ENCODE data around the gene ITIH3. TPM values are rescaled to one million over a fixed set of nuclear protein-coding genes. Genes with fewer than 3 reads are reported as not detected.

ITIH3 gene
- total RNA-seq, 1 donor from 2014 or later: 0.16 TPM

DNA sequence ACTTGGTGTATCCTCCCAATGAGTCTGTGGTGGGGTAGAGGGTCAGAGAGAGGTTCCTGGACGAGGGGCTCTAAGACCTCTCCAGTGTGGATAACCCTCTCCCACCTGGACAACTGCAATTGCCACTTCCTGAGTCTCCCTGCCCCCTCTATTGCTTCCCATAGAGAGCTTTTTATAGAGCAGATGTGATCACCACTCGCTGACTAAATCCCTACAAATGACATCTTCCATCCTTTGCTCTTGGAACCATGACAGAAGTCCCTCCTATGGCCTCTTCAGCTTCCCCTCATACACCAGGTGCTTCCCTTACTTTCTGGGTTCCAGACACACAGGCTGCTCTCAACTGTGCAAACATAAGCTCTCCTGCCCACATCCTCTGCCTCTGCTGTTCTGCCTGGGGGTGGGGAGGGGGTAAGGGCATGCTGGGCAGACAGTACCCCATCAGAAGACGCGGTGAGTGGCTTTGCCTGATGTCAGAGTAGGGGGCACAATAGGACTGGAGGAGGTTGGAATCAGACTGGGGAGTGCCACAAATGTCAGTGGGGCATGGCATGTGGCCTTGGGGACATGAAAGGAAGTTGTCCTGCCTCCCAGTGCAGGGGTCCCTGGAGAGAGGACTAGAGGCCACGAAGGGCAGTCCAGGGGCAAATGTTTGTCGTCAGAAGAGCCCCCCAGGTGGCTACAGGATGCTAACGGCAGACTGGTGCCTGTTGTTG is 15.2 kb downstream of the ITIH3 start:
- H3K9me3 Mint-ChIP-seq (ENCODE audit: unreplicated experiment): peaks cover 4% of the 10 kb centered on the region
- Histone ChIP-seq H2AFZ (ENCODE audit: low read depth, low read length) (no peak overlapping the region), H3K9ac (ENCODE audit: low read length) (no peak overlapping the region), H3K27me3 (ENCODE audit: insufficient read depth, low read length) (no peaks in the 10 kb centered on the region), H3K79me2 (ENCODE audit: insufficient read depth, low read length) (no peaks in the 10 kb centered on the region), H3K36me3 (ENCODE audit: insufficient read depth, low read length) (no peaks in the 10 kb centered on the region), H4K20me1 (ENCODE audit: insufficient read depth, low read length) (no peaks in the 10 kb centered on the region), H3K9me3 (ENCODE audit: insufficient read depth, low read depth, low read length) (no peaks in the 10 kb centered on the region), H3K4me1 (ENCODE audit: insufficient read depth, low read length) (no peaks in the 10 kb centered on the region), H3K4me2 (ENCODE audit: low read length) (no peak overlapping the region), H3K27ac (ENCODE audit: low read depth, low read length) (no peak overlapping the region), H3K4me3 (ENCODE audit: insufficient read depth, low read depth, low read length) (no peak overlapping the region)
- peaks cover 36% of the 10 kb centered on the region for H3K27me3 Mint-ChIP-seq (ENCODE audit: low read depth, unreplicated experiment)
- DNase-seq (ENCODE audit: low read depth) (no peak), FAIRE-seq (no peak)
- no peak overlapping the region for H3K4me3 Mint-ChIP-seq (ENCODE audit: unreplicated experiment)
- no peaks in the 10 kb centered on the region for H3K36me3 Mint-ChIP-seq (ENCODE audit: low read depth, unreplicated experiment)
- H3K27ac Mint-ChIP-seq (ENCODE audit: unreplicated experiment): no peak overlapping the region
- no peaks in the 10 kb centered on the region for H3K4me1 Mint-ChIP-seq (ENCODE audit: low read depth, unreplicated experiment)
- no peak for TF ChIP-seq EZH2 (IDR thresholded peaks at IDR 0.05; ENCODE audit: insufficient read depth, low read length)
- TF ChIP-seq, protein P1, sequence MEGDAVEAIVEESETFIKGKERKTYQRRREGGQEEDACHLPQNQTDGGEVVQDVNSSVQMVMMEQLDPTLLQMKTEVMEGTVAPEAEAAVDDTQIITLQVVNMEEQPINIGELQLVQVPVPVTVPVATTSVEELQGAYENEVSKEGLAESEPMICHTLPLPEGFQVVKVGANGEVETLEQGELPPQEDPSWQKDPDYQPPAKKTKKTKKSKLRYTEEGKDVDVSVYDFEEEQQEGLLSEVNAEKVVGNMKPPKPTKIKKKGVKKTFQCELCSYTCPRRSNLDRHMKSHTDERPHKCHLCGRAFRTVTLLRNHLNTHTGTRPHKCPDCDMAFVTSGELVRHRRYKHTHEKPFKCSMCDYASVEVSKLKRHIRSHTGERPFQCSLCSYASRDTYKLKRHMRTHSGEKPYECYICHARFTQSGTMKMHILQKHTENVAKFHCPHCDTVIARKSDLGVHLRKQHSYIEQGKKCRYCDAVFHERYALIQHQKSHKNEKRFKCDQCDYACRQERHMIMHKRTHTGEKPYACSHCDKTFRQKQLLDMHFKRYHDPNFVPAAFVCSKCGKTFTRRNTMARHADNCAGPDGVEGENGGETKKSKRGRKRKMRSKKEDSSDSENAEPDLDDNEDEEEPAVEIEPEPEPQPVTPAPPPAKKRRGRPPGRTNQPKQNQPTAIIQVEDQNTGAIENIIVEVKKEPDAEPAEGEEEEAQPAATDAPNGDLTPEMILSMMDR (IDR thresholded peaks at IDR 0.05; ENCODE audit: insufficient read depth, low read depth, low read length): no peak

DNA sequence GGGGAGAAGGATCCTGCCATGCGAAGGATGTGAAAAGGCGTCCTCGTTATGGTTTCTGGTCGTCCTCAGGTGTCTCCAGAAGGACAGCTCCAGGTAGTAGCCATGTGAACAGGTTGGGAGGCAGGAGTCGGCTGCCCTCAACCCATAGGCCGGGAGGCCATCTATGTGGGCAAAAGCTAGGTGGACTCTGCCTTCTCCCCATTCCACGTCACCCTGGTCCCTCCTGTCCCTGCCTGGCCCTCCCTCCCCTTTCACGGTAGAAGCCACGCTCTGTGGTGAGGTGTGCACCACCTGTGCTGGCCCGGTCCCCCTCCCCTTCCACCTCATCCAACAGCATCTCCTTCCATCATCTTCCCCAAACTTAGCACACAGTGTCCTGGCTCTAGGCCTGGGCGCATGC is 16.3 kb downstream of the ITIH3 start:
- H3K9me3 Mint-ChIP-seq (ENCODE audit: unreplicated experiment): peaks cover 4% of the 10 kb centered on the region
- DNase-seq (ENCODE audit: low read depth) (no peak), FAIRE-seq (no peak)
- Histone ChIP-seq H3K9me3 (ENCODE audit: insufficient read depth, low read depth, low read length) (no peaks in the 10 kb centered on the region), H3K9ac (ENCODE audit: low read length) (no peak overlapping the region), H3K27ac (ENCODE audit: low read depth, low read length) (no peak overlapping the region), H3K79me2 (ENCODE audit: insufficient read depth, low read length) (no peaks in the 10 kb centered on the region), H3K4me3 (ENCODE audit: insufficient read depth, low read depth, low read length) (no peak overlapping the region), H3K4me2 (ENCODE audit: low read length) (no peak overlapping the region), H2AFZ (ENCODE audit: low read depth, low read length) (no peak overlapping the region), H4K20me1 (ENCODE audit: insufficient read depth, low read length) (no peaks in the 10 kb centered on the region), H3K27me3 (ENCODE audit: insufficient read depth, low read length) (no peaks in the 10 kb centered on the region), H3K4me1 (ENCODE audit: insufficient read depth, low read length) (no peaks in the 10 kb centered on the region), H3K36me3 (ENCODE audit: insufficient read depth, low read length) (no peaks in the 10 kb centered on the region)
- peaks cover 32% of the 10 kb centered on the region for H3K27me3 Mint-ChIP-seq (ENCODE audit: low read depth, unreplicated experiment)
- no peaks in the 10 kb centered on the region for H3K36me3 Mint-ChIP-seq (ENCODE audit: low read depth, unreplicated experiment)
- H3K27ac Mint-ChIP-seq (ENCODE audit: unreplicated experiment): no peak overlapping the region
- no peak overlapping the region for H3K4me3 Mint-ChIP-seq (ENCODE audit: unreplicated experiment)
- H3K4me1 Mint-ChIP-seq (ENCODE audit: low read depth, unreplicated experiment): no peaks in the 10 kb centered on the region
- TF ChIP-seq, protein P1 (IDR thresholded peaks at IDR 0.05; ENCODE audit: insufficient read depth, low read depth, low read length): no peak
- TF ChIP-seq EZH2 (IDR thresholded peaks at IDR 0.05; ENCODE audit: insufficient read depth, low read length): no peak

DNA sequence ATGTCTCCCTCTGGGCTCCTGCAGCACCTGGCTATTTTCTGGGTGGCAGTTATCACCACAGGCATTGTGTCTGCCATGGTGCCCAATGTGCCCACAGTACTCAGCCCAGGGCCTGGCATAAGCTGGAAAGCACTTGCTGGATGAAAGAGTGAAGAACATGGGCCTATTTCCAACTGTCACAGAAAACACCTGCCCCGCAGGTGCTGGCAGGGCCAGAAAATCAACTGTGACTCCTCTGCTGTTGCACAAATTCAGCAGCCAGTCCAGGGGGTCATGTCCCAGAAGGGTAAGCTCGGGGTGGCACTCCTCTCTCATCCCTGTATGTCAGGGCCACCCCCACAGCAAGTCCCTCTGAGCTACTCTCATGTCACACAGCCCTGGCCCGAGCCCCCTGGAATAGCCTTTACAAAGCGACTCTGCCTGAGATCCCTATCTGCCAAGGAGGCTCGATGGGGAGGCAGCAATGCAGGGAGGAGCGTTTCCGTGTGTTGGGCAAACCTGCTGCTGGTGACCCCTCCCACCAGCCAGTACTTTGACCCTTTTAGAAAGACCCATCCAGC is 16.9 kb downstream of the ITIH3 start:
- H3K27me3 ChIP-seq (ENCODE audit: insufficient read depth, low read length): no peaks in the 10 kb centered on the region
- H3K36me3 ChIP-seq (ENCODE audit: insufficient read depth, low read length): no peaks in the 10 kb centered on the region
- no peaks in the 10 kb centered on the region for H3K79me2 ChIP-seq (ENCODE audit: insufficient read depth, low read length)
- Mint-ChIP-seq H3K27ac (ENCODE audit: unreplicated experiment) (no peak overlapping the region), H3K4me1 (ENCODE audit: low read depth, unreplicated experiment) (no peaks in the 10 kb centered on the region), H3K36me3 (ENCODE audit: low read depth, unreplicated experiment) (no peaks in the 10 kb centered on the region), H3K27me3 (ENCODE audit: low read depth, unreplicated experiment) (peaks cover 38% of the 10 kb centered on the region), H3K9me3 (ENCODE audit: unreplicated experiment) (peaks cover 4% of the 10 kb centered on the region), H3K4me3 (ENCODE audit: unreplicated experiment) (no peak overlapping the region)
- H3K9me3 ChIP-seq (ENCODE audit: insufficient read depth, low read depth, low read length): no peaks in the 10 kb centered on the region
- H3K27ac ChIP-seq (ENCODE audit: low read depth, low read length): no peak overlapping the region
- no peaks in the 10 kb centered on the region for H3K4me1 ChIP-seq (ENCODE audit: insufficient read depth, low read length)
- H3K9ac ChIP-seq (ENCODE audit: low read length): no peak overlapping the region
- DNase-seq (ENCODE audit: low read depth) (no peak), FAIRE-seq (no peak)
- no peaks in the 10 kb centered on the region for H4K20me1 ChIP-seq (ENCODE audit: insufficient read depth, low read length)
- TF ChIP-seq, protein P1 (IDR thresholded peaks at IDR 0.05; ENCODE audit: insufficient read depth, low read depth, low read length): no peak
- TF ChIP-seq EZH2 (IDR thresholded peaks at IDR 0.05; ENCODE audit: insufficient read depth, low read length): no peak
- H3K4me2 ChIP-seq (ENCODE audit: low read length): no peak overlapping the region
- H2AFZ ChIP-seq (ENCODE audit: low read depth, low read length): no peak overlapping the region
- H3K4me3 ChIP-seq (ENCODE audit: insufficient read depth, low read depth, low read length): no peak overlapping the region
